ENCODE measurements around the gene FMN1. TPM values are rescaled to one million over a fixed set of nuclear protein-coding genes. Genes with fewer than 3 reads are reported as not detected.

FMN1 gene
- total and polyA plus RNA-seq, 2 of the 13 experiments (the other 11 are each of a cell fraction or from before 2014, with no cell fraction given), result 0.20 to 0.60 TPM

DNA sequence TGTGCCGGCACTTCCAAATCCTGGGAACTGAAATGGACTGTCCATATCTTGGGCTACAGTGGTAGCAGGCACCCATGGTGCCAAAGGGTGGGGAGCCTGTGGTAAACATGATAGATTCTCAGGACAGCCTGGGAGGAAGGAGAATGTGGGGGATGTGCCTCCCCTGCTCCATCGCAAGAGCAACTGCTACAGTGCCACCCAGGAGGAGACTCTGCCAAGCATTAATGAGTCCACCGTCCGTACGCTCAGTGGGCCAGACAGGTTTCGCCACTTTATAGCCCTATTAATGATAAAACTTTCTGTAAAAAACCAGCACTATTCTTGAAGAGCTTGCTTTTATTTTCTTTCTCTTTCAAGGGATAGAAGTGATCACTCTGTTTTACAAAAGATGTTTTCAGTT lies 75.2 kb downstream of the FMN1 start:
- in situ Hi-C loops (cut with HindIII; ENCODE audit: extremely low pct_ligation_motif_present, low pct_unique_long_range_greater_than_20kb), result no loop called here
- no peak overlapping the region for H2AFZ ChIP-seq (ENCODE audit: low read length)
- POLR2A ChIA-PET, result no interaction called here

More for the DNA sequence above, 75.2 kb downstream of the FMN1 start:
- Histone ChIP-seq H3K36me3 (replicated peaks in 1 of 2; ENCODE audit: control insufficient read depth in 1 of 2, insufficient read depth in 2 of 2, low read length in 2 of 2) (no peaks in the 10 kb centered on the region), H4K20me1 (ENCODE audit: insufficient read depth, low read length) (no peaks in the 10 kb centered on the region), H3K79me2 (ENCODE audit: insufficient read depth, low read length) (no peaks in the 10 kb centered on the region), H3K27ac (ENCODE audit: extremely low read length, insufficient read depth, low read length) (no peak overlapping the region), H3K4me3 (replicated peaks in 1 of 3; ENCODE audit: insufficient read depth in 1 of 3, low read depth in 2 of 3, low read length in 3 of 3) (no peak overlapping the region), H3K27me3 (ENCODE audit: control insufficient read depth in 1 of 2, insufficient read depth in 2 of 2, low read length in 2 of 2) (peaks cover 0 to 6% of the 10 kb centered on the region in 2 experiments; a peak in 1 of 5 replicates), H3K9me3 (ENCODE audit: low read length) (no peaks in the 10 kb centered on the region), H3K4me1 (ENCODE audit: insufficient read depth, low read length) (no peaks in the 10 kb centered on the region), H3K9ac (ENCODE audit: insufficient read depth, low read depth, low read length) (no peak overlapping the region), H3K4me2 (ENCODE audit: low read depth, low read length) (no peak overlapping the region)
- DNase-seq (ENCODE audit: low spot score) (no peak), ATAC-seq (no peak), FAIRE-seq (no peak)
- 51% methylated on average over 6 of the region's 6 CpGs for WGBS (ENCODE audit: low lambda C conversion rate)
- intact Hi-C loops (cut with micrococcal nuclease; ENCODE audit: unreplicated experiment), result no loop called here
- TF ChIP-seq ZBTB21 (CRISPR knock-in tag; IDR thresholded peaks at IDR 0.05) (no peak), ZNF333 (CRISPR knock-in tag; IDR thresholded peaks at IDR 0.05; ENCODE audit: borderline replicate concordance) (no peak), ZNF24 (IDR thresholded peaks at IDR 0.05) (no peak), HNRNPL (IDR thresholded peaks at IDR 0.05; ENCODE audit: low read depth, low read length) (no peak), ARID2 (CRISPR knock-in tag; IDR thresholded peaks at IDR 0.05; ENCODE audit: borderline replicate concordance) (no peak), ZNF367 (CRISPR knock-in tag; IDR thresholded peaks at IDR 0.05; ENCODE audit: borderline replicate concordance) (no peak), ZNF749 (CRISPR knock-in tag; IDR thresholded peaks at IDR 0.05; ENCODE audit: borderline replicate concordance) (no peak), HDAC6 (IDR thresholded peaks at IDR 0.05; ENCODE audit: low read depth, low read length) (no peak), FOXK1 (CRISPR knock-in tag; IDR thresholded peaks at IDR 0.05; ENCODE audit: borderline replicate concordance, low read depth) (no peak), WIZ (CRISPR knock-in tag; IDR thresholded peaks at IDR 0.05) (no peak), ELF1 (CRISPR knock-in tag; IDR thresholded peaks at IDR 0.05) (no peak), MLLT10 (CRISPR knock-in tag; IDR thresholded peaks at IDR 0.05) (no peak)
- TF ChIP-seq, protein P1, sequence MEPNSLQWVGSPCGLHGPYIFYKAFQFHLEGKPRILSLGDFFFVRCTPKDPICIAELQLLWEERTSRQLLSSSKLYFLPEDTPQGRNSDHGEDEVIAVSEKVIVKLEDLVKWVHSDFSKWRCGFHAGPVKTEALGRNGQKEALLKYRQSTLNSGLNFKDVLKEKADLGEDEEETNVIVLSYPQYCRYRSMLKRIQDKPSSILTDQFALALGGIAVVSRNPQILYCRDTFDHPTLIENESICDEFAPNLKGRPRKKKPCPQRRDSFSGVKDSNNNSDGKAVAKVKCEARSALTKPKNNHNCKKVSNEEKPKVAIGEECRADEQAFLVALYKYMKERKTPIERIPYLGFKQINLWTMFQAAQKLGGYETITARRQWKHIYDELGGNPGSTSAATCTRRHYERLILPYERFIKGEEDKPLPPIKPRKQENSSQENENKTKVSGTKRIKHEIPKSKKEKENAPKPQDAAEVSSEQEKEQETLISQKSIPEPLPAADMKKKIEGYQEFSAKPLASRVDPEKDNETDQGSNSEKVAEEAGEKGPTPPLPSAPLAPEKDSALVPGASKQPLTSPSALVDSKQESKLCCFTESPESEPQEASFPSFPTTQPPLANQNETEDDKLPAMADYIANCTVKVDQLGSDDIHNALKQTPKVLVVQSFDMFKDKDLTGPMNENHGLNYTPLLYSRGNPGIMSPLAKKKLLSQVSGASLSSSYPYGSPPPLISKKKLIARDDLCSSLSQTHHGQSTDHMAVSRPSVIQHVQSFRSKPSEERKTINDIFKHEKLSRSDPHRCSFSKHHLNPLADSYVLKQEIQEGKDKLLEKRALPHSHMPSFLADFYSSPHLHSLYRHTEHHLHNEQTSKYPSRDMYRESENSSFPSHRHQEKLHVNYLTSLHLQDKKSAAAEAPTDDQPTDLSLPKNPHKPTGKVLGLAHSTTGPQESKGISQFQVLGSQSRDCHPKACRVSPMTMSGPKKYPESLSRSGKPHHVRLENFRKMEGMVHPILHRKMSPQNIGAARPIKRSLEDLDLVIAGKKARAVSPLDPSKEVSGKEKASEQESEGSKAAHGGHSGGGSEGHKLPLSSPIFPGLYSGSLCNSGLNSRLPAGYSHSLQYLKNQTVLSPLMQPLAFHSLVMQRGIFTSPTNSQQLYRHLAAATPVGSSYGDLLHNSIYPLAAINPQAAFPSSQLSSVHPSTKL (CRISPR knock-in tag; IDR thresholded peaks at IDR 0.05), result no peak
- TF ChIP-seq, protein P2, sequence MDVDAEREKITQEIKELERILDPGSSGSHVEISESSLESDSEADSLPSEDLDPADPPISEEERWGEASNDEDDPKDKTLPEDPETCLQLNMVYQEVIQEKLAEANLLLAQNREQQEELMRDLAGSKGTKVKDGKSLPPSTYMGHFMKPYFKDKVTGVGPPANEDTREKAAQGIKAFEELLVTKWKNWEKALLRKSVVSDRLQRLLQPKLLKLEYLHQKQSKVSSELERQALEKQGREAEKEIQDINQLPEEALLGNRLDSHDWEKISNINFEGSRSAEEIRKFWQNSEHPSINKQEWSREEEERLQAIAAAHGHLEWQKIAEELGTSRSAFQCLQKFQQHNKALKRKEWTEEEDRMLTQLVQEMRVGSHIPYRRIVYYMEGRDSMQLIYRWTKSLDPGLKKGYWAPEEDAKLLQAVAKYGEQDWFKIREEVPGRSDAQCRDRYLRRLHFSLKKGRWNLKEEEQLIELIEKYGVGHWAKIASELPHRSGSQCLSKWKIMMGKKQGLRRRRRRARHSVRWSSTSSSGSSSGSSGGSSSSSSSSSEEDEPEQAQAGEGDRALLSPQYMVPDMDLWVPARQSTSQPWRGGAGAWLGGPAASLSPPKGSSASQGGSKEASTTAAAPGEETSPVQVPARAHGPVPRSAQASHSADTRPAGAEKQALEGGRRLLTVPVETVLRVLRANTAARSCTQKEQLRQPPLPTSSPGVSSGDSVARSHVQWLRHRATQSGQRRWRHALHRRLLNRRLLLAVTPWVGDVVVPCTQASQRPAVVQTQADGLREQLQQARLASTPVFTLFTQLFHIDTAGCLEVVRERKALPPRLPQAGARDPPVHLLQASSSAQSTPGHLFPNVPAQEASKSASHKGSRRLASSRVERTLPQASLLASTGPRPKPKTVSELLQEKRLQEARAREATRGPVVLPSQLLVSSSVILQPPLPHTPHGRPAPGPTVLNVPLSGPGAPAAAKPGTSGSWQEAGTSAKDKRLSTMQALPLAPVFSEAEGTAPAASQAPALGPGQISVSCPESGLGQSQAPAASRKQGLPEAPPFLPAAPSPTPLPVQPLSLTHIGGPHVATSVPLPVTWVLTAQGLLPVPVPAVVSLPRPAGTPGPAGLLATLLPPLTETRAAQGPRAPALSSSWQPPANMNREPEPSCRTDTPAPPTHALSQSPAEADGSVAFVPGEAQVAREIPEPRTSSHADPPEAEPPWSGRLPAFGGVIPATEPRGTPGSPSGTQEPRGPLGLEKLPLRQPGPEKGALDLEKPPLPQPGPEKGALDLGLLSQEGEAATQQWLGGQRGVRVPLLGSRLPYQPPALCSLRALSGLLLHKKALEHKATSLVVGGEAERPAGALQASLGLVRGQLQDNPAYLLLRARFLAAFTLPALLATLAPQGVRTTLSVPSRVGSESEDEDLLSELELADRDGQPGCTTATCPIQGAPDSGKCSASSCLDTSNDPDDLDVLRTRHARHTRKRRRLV (CRISPR knock-in tag; IDR thresholded peaks at IDR 0.05), result no peak
- no TSS peak for BruUV-seq (replicated peaks)
- CTCF ChIA-PET (ENCODE audit: low intra/inter-chr PET ratio, low total read pairs), result no interaction called here

Data from HepG2 (cell line).